Neural cell (in vitro differentiated cells): Measurements from ENCODE around the gene OGN. TPM values are rescaled to one million over a fixed set of nuclear protein-coding genes. Genes with fewer than 3 reads are reported as not detected.

ENCODE experiments used
- H2AFZ ChIP-seq: fragments of 200-600, 300-800 bp; sonication (generic), shearing (Covaris generic); 2 replicates; pipeline ENCODE4 v1.6.0; 2014; ENCODE audit warnings: low read depth, mild to moderate bottlenecking, antibody characterized with exemption, low read length, moderate library complexity
- H3F3A ChIP-seq: fragments of 200-600 bp; shearing (Covaris generic); 2 replicates; pipeline ENCODE4 v1.6.1; 2016; ENCODE audit warnings: mild to moderate bottlenecking, moderate library complexity, mixed read lengths, antibody characterized with exemption, low read length; ENCODE audit not compliant: insufficient read depth, poor library complexity, severe bottlenecking
- H3K27ac ChIP-seq: fragments of 200-600, 300-800 bp; sonication (generic), shearing (Covaris generic); 2 replicates; pipeline ENCODE4 v1.5.1; 2014; ENCODE audit warnings: mild to moderate bottlenecking, low read length, moderate library complexity
- H3K27me3 ChIP-seq: fragments of 300-800, 200-600 bp; sonication (generic), shearing (Covaris generic); 2 replicates; pipeline ENCODE4 v1.6.0; 2014; ENCODE audit warnings: mild to moderate bottlenecking, low read depth, low read length, moderate library complexity; ENCODE audit not compliant: insufficient read depth
- H3K36me3 ChIP-seq: fragments of 300-800, 200-600 bp; sonication (generic), shearing (Covaris generic); 2 replicates; pipeline ENCODE4 v1.5.1; 2014; ENCODE audit warnings: mild to moderate bottlenecking, antibody characterized with exemption, low read length, moderate library complexity; ENCODE audit not compliant: insufficient read depth
- H3K4me2 ChIP-seq: fragments of 300-800, 200-600 bp; sonication (generic), shearing (Covaris generic); 2 replicates; pipeline ENCODE4 v1.6.0; 2014; ENCODE audit warnings: mild to moderate bottlenecking, low read length
- H3K4me3 ChIP-seq: fragments of 300-800, 200-600 bp; sonication (generic), shearing (Covaris generic); 2 replicates; pipeline ENCODE4 v1.5.1; 2014; ENCODE audit warnings: mild to moderate bottlenecking, low read length, moderate library complexity
- H3K79me2 ChIP-seq: fragments of 200-600 bp; shearing (Covaris generic); replicated peaks from 2 replicates; pipeline ENCODE4 v1.6.0; 2014; ENCODE audit warnings: mild to moderate bottlenecking, low read length, moderate library complexity; ENCODE audit not compliant: insufficient read depth
- H3K9ac ChIP-seq: fragments of 300-800, 200-600 bp; sonication (generic), shearing (Covaris generic); 2 replicates; pipeline ENCODE4 v1.6.1; 2016; ENCODE audit warnings: mild to moderate bottlenecking, low read length, mixed read lengths
- H3K9me2 ChIP-seq: fragments of 200-600 bp; shearing (Covaris generic); 2 replicates; pipeline ENCODE4 v1.6.1; 2016; ENCODE audit warnings: mild to moderate bottlenecking, low read length, mixed read lengths; ENCODE audit not compliant: insufficient read depth
- H3K9me3 ChIP-seq: fragments of 200-600, 300-800 bp; sonication (generic), shearing (Covaris generic); 2 replicates; pipeline ENCODE4 v1.6.1; 2016; ENCODE audit warnings: mild to moderate bottlenecking, mixed run types, low read length, moderate library complexity, mixed read lengths
- H4K20me1 ChIP-seq: fragments of 200-600 bp; shearing (Covaris generic); 2 replicates; pipeline ENCODE4 v1.6.1; 2016; ENCODE audit warnings: mild to moderate bottlenecking, mixed run types; ENCODE audit not compliant: insufficient read depth
- RAD21 ChIP-seq: fragments of 450-650 bp; conservative IDR thresholded peaks from 2 replicates; pipeline ENCODE4 v1.6.1; 2014; ENCODE audit warnings: antibody characterized with exemption, mild to moderate bottlenecking, moderate library complexity
- SMC3 ChIP-seq: fragments of 450-650 bp; conservative IDR thresholded peaks from 2 replicates; pipeline ENCODE4 v1.6.1; 2014; ENCODE audit warnings: antibody characterized with exemption, mild to moderate bottlenecking, moderate library complexity; ENCODE audit not compliant: poor library complexity
- TAF1 ChIP-seq: IDR thresholded peaks from 2 replicates; pipeline ENCODE4 v1.6.1; 2012; ENCODE audit warnings: low read depth
- polyA plus RNA-seq: library from polyadenylated mRNA; depleted of rRNA; stranded (reverse); fragments of >200 nt; gene quantifications from 2 replicates; pipeline ENCODE4 v1.2.3, GENCODE V29; 2014
- TF ChIP-seq, protein P1 (sequence below): IDR thresholded peaks from 2 replicates; pipeline ENCODE4 v1.6.1; 2012; ENCODE audit warnings: borderline replicate concordance

The OGN gene
- polyA plus RNA-seq, 1 donor from 2014 or later = not detected

- Histone ChIP-seq H3K9ac (no peak overlapping the region), H4K20me1 (no peaks in the 10 kb centered on the region), H3K79me2 (no peaks in the 10 kb centered on the region), H3K4me3 (no peak overlapping the region), H3F3A (no peaks in the 10 kb centered on the region), H3K36me3 (no peaks in the 10 kb centered on the region), H3K9me2 (no peaks in the 10 kb centered on the region), H3K27me3 (no peaks in the 10 kb centered on the region), H3K4me2 (no peak overlapping the region), H3K9me3 (no peaks in the 10 kb centered on the region), H3K27ac (no peak overlapping the region), H2AFZ (no peak overlapping the region)
- TF ChIP-seq RAD21 (no peak), SMC3 (no peak), TAF1 (no peak)
- TF ChIP-seq, protein P1, sequence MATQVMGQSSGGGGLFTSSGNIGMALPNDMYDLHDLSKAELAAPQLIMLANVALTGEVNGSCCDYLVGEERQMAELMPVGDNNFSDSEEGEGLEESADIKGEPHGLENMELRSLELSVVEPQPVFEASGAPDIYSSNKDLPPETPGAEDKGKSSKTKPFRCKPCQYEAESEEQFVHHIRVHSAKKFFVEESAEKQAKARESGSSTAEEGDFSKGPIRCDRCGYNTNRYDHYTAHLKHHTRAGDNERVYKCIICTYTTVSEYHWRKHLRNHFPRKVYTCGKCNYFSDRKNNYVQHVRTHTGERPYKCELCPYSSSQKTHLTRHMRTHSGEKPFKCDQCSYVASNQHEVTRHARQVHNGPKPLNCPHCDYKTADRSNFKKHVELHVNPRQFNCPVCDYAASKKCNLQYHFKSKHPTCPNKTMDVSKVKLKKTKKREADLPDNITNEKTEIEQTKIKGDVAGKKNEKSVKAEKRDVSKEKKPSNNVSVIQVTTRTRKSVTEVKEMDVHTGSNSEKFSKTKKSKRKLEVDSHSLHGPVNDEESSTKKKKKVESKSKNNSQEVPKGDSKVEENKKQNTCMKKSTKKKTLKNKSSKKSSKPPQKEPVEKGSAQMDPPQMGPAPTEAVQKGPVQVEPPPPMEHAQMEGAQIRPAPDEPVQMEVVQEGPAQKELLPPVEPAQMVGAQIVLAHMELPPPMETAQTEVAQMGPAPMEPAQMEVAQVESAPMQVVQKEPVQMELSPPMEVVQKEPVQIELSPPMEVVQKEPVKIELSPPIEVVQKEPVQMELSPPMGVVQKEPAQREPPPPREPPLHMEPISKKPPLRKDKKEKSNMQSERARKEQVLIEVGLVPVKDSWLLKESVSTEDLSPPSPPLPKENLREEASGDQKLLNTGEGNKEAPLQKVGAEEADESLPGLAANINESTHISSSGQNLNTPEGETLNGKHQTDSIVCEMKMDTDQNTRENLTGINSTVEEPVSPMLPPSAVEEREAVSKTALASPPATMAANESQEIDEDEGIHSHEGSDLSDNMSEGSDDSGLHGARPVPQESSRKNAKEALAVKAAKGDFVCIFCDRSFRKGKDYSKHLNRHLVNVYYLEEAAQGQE = no peak
Observed at GRCh38 chr9:92333282-92333634, 71.1 kb downstream of the OGN start.

Other genes starting within 250 kb of the OGN start
- 58.1 and 64.4 TPM in 2 replicates for gene IARS1, start 110.9 kb downstream of the OGN start, polyA plus RNA-seq
- gene NOL8, start 79.2 kb downstream of the OGN start, polyA plus RNA-seq = 12.6 and 25.3 TPM in 2 replicates
- 2.8 and 5.0 TPM in 2 replicates for gene CENPP, start 78.6 kb downstream of the OGN start, polyA plus RNA-seq
- gene OMD, start 19.9 kb upstream of the OGN start, polyA plus RNA-seq = not detected in 2 replicates
- 0.35 and 0.80 TPM in 2 replicates for gene ASPN, start 77.9 kb upstream of the OGN start, polyA plus RNA-seq
- gene ECM2, start 131.4 kb upstream of the OGN start, polyA plus RNA-seq = 0.30 TPM in 1 of 2 replicates, not detected in the other